AG10803 (cell line): ENCODE results near the gene LRP1B.
"Not testable (repeated sequence)": the region's sequence is repeated elsewhere in the genome, so short reads cannot be mapped to it uniquely, and the experiment has no call there.

Experiments used
- DNase-seq: peaks from one replicate; pipeline ENCODE4 v3.0.0; 2010; ENCODE audit warnings: low read depth
- H3K4me3 ChIP-seq: 2 replicates; pipeline ENCODE4 v1.5.1; 2011; ENCODE audit warnings: mild to moderate bottlenecking, low read length, control low read depth
- TF ChIP-seq, protein P1 (sequence below): conservative IDR thresholded peaks from 2 replicates; pipeline ENCODE4 v1.5.1; 2011; ENCODE audit warnings: mild to moderate bottlenecking, low read length, control low read depth, inconsistent platforms

Gene LRP1B

DNA sequence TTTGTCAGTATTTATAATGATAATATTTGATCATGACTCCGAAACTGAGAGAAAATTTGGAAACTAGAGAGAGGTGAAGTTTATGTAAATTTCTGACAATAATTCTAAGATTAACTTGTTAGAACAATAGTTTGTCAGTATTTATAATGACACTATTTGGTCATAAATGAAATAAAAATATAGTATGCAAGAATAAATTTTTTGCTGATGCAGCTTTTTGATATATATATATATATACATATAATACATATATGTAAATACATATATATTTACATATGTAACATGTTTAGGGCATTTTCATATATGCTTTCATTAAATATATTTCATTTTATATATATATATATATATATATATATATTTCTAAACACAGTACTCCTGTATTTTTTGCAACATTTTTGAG, 1158.1 kb downstream of the LRP1B start:
- no peak overlapping the region for H3K4me3 ChIP-seq
- TF ChIP-seq, protein P1, sequence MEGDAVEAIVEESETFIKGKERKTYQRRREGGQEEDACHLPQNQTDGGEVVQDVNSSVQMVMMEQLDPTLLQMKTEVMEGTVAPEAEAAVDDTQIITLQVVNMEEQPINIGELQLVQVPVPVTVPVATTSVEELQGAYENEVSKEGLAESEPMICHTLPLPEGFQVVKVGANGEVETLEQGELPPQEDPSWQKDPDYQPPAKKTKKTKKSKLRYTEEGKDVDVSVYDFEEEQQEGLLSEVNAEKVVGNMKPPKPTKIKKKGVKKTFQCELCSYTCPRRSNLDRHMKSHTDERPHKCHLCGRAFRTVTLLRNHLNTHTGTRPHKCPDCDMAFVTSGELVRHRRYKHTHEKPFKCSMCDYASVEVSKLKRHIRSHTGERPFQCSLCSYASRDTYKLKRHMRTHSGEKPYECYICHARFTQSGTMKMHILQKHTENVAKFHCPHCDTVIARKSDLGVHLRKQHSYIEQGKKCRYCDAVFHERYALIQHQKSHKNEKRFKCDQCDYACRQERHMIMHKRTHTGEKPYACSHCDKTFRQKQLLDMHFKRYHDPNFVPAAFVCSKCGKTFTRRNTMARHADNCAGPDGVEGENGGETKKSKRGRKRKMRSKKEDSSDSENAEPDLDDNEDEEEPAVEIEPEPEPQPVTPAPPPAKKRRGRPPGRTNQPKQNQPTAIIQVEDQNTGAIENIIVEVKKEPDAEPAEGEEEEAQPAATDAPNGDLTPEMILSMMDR: no peak
- no peak for DNase-seq

DNA sequence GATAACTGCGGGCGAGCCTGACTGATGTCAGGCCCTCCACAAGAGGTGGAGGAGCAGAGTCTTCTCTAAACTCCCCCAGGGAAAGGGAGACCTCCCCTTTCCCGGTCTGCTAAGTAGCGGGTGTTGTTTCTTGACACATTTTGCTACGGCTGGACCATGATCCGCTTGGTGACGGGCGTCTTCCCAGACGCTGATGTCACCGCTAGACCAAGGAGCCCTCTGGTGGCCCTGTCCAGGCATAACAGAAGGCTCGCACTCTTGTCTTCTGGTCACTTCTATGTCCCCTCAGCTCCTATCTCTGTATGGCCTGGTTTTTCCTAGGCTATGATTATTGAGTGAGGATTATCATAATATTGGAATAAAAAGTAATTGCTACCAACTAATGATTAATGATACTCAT, 1166.5 kb downstream of the LRP1B start:
- not testable (repeated sequence) for H3K4me3 ChIP-seq, DNase-seq

DNA sequence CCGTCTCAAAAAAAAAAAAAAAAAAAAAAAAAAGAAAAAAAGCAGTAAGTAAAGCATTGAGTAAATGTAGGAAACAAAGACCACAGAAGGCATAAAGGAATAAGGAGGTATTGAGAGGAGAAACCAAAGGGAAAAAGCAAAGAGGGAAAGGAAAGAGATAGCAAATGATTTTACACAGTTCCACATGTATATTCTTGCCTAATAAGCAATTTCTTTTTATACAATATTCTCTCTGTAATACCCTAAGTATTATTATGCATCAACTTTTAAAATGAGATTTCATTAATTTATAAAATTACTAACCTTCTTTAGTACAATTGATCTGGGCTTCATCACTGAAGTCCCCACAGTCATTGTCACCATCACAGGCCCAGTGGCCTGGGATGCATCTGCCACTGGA, 1180.9 kb downstream of the LRP1B start:
- no peak for DNase-seq
- no peak overlapping the region for H3K4me3 ChIP-seq
- TF ChIP-seq, protein P1: no peak

DNA sequence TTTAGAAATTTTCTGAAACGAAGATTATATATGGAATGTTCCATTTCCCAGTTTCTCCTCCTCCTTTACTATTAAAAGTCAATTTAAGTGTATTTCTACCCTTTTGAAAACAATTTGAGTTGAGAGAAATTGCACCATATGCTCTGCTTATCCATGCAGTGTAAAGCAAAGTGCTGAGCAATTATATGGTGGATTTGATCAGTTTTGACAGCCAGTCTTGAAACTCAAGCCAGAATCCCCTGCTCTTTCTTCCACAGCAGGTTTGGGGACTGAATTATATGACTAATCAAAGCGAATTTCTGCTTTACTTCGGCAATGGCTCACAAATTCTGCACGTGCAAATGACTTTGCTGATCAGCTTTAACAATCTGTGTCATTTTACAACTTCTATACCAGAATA, 1183.6 kb downstream of the LRP1B start:
- TF ChIP-seq, protein P1: no peak
- no peak overlapping the region for H3K4me3 ChIP-seq
- no peak for DNase-seq

DNA sequence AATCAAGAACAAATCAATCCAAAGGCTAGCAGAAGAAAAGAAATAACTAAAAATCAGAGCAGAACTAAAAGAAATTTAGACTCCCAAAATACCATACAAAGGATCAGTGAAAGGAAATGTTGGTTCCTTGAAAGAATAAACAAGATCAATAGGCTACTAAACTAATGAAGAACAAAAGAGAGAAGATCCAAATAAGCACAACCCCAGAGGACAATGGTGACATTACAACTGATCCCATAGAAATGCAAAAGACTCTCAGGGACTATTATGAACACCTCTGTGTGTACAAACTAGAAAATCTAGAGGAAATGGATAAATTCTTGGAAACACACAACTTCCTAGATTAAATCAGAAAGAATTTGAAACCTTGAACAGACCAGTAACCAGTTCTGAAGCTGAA, 1186.9 kb downstream of the LRP1B start:
- no peak overlapping the region for H3K4me3 ChIP-seq
- TF ChIP-seq, protein P1: 0 out of 2 replicates have a peak, but pooled peaks have one; percentile 6
- no peak for DNase-seq

DNA sequence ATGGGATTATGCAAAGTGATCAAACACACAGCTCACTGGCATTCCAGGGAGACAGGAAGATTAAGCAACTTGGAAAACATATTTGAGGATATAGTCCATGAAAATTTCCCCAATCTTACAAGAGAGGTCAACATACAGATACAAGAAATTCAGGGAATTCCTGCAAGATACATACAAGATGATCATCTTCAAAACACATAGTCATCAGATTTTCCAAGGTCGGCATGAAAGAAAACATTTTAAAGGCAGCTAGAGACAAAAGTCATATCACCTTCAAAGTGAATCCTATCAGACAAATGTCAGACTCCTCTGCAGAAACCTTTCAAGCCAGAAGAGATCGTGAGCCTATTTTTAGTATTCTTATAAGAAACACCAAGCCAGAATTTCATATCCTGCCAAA, 1188.5 kb downstream of the LRP1B start:
- TF ChIP-seq, protein P1: no peak

DNA sequence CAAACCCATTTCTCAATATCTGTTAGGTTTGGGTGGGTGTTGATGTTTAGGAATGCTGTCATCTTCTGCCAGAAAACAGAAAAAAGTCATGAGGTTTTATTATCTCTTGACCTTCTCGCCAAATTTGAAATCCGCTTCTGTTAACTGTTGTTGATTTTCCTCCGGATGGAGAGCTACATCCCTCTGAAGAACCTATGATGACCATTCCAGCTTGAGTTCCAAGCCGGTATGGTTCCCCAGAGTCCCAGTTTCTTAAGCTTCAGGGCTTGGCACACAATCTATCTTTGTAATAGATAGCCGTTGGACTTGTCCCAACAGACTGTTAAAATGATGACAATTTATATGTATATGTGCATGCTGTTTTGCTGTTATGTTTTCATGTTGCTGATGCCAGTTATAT, 1201.0 kb downstream of the LRP1B start:
- TF ChIP-seq, protein P1: no peak
- no peak for DNase-seq
- H3K4me3 ChIP-seq: no peak overlapping the region

More for the DNA sequence above, 1188.5 kb downstream of the LRP1B start:
- no peak overlapping the region for H3K4me3 ChIP-seq
- DNase-seq: no peak

DNA sequence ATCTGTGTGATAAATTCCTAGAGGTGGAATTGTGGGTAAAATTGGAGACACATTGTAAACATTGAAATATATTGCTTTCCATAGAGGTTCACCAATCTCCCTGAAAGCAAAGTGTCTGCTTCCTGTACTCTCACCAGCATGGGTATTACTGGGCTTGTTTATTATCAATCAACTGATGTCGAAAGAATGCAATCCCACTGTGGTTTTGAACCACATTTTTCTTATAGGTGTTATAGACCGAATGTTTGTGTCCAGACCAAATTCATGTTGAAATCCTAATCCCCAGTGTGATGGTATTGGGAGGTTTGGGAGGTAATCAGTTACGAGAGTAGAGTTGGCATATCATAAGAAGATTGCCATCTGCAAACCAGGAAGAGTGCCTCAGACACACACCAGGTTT, 1212.4 kb downstream of the LRP1B start:
- no peak for DNase-seq
- TF ChIP-seq, protein P1: no peak
- no peak overlapping the region for H3K4me3 ChIP-seq
